ENCODE results near the gene SFMBT2. TPM values are rescaled to one million over a fixed set of nuclear protein-coding genes. Genes with fewer than 3 reads are reported as not detected.

Gene SFMBT2
- total and polyA plus RNA-seq, 2 of the 4 experiments (the other 2 are of a cell fraction): 0.70 to 1.3 TPM

DNA sequence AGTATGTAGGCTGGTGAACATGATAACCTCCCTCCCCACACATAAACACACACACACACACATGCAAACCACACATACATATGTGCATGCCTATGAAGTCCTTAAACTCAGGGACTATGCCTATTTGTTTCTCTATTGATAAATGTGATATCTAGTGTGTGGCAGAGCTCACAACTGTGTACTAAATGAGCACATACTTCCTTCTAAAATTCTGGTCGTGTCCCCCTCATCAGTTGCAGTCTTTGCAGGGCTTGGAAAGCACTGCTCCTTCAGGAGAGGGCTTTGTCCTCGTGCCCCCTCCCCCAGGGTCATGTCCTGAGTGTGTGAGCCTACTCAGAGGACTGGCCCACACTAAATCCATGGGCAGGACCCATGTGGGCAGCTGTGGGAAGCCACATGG lies 94.0 kb downstream of the SFMBT2 start:
- Histone ChIP-seq H3K27ac (ENCODE audit: insufficient read depth, low read length) (no peak overlapping the region), H3K56ac (ENCODE audit: extremely low read depth, insufficient read depth, low read length) (no peak overlapping the region), H2BK20ac (ENCODE audit: low read depth, low read length) (no peak overlapping the region), H4K8ac (ENCODE audit: low read depth in 2 of 2, low read length in 2 of 2) (no peak overlapping the region), H4K5ac (ENCODE audit: low read depth, low read length) (no peak overlapping the region), H3K9me3 (ENCODE audit: control insufficient read depth, insufficient read depth, low read length) (no peaks in the 10 kb centered on the region), H2AFZ (replicated peaks; ENCODE audit: low read length, poor library complexity) (no peak overlapping the region), H3K4me2 (ENCODE audit: low read depth, low read length) (no peak overlapping the region), H3K27me3 (ENCODE audit: control insufficient read depth, insufficient read depth, low read length) (no peaks in the 10 kb centered on the region), H3K18ac (ENCODE audit: low read depth, low read length) (no peak overlapping the region), H2AK9ac (replicated peaks; ENCODE audit: low read depth, low read length, poor library complexity) (no peak overlapping the region), H3K14ac (replicated peaks; ENCODE audit: low read depth, low read length) (no peak overlapping the region), H2BK15ac (ENCODE audit: low read depth, low read length) (no peak overlapping the region), H3K4me1 (ENCODE audit: control insufficient read depth, insufficient read depth, low read length) (no peaks in the 10 kb centered on the region), H3K9ac (ENCODE audit: low read depth, low read length) (no peak overlapping the region), H3K79me1 (ENCODE audit: low read depth in 1 of 2, low read length in 2 of 2) (no peaks in the 10 kb centered on the region), H4K20me1 (ENCODE audit: insufficient read depth, low read length) (no peaks in the 10 kb centered on the region), H2BK120ac (ENCODE audit: low read depth, low read length) (no peak overlapping the region), H3K4ac (ENCODE audit: low read depth, low read length) (no peak overlapping the region), H4K91ac (ENCODE audit: insufficient read depth, low read depth, low read length) (no peak overlapping the region), H2AK5ac (ENCODE audit: low read depth, low read length) (no peak overlapping the region), H3K23ac (ENCODE audit: low read depth, low read length) (no peak overlapping the region), H3K4me3 (ENCODE audit: insufficient read depth, low read depth, low read length) (no peak overlapping the region), H2BK5ac (ENCODE audit: low read depth, low read length, poor library complexity, severe bottlenecking) (no peak overlapping the region), H3K36me3 (ENCODE audit: control insufficient read depth, insufficient read depth, low read length) (no peaks in the 10 kb centered on the region), H3K9me1 (ENCODE audit: insufficient read depth, low read length) (no peaks in the 10 kb centered on the region)
- ChIA-PET POLR2A (ENCODE audit: unreplicated experiment) (no interaction called here), CTCF (no interaction called here)
- no TSS peak for BruUV-seq (replicated peaks)
- no peak for DNase-seq
- dilution Hi-C loops (cut with HindIII; ENCODE audit: low sequenced_read_pairs, unreplicated experiment) (no loop called here), in situ Hi-C loops (cut with MboI; ENCODE audit: low sequenced_read_pairs) (no loop called here), intact Hi-C loops (cut with micrococcal nuclease) (no loop called here)
- TF ChIP-seq RAD21 (IDR thresholded peaks at IDR 0.05; ENCODE audit: low read length) (no peak), SMC3 (IDR thresholded peaks at IDR 0.05; ENCODE audit: low read depth, low read length) (no peak), RCOR1 (IDR thresholded peaks at IDR 0.05; ENCODE audit: insufficient replicate concordance, low read length) (no peak), BHLHE40 (IDR thresholded peaks at IDR 0.05; ENCODE audit: low read depth, low read length) (no peak), RFX5 (IDR thresholded peaks at IDR 0.05; ENCODE audit: low read depth, low read length) (no peak), CHD1 (IDR thresholded peaks at IDR 0.05; ENCODE audit: low read depth, low read length) (no peak), FOS (IDR thresholded peaks at IDR 0.05; ENCODE audit: low read depth, low read length) (no peak)
- TF ChIP-seq, protein P1, sequence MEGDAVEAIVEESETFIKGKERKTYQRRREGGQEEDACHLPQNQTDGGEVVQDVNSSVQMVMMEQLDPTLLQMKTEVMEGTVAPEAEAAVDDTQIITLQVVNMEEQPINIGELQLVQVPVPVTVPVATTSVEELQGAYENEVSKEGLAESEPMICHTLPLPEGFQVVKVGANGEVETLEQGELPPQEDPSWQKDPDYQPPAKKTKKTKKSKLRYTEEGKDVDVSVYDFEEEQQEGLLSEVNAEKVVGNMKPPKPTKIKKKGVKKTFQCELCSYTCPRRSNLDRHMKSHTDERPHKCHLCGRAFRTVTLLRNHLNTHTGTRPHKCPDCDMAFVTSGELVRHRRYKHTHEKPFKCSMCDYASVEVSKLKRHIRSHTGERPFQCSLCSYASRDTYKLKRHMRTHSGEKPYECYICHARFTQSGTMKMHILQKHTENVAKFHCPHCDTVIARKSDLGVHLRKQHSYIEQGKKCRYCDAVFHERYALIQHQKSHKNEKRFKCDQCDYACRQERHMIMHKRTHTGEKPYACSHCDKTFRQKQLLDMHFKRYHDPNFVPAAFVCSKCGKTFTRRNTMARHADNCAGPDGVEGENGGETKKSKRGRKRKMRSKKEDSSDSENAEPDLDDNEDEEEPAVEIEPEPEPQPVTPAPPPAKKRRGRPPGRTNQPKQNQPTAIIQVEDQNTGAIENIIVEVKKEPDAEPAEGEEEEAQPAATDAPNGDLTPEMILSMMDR (conservative IDR thresholded peaks at IDR 0.05; ENCODE audit: low read depth, low read length): no peak
- ATAC-seq (ENCODE audit: low read depth): no peak
- WGBS, 2 experiments (ENCODE audit: extremely low coverage in 2 of 2, insufficient read length in 1 of 2): no CpG with 5 or more reads among the region's 2 CpGs

All from IMR-90 (cell line).